CD4-positive, alpha-beta T cell (primary cell): Measurements from ENCODE around the gene SETBP1. TPM values are rescaled to one million over a fixed set of nuclear protein-coding genes. Genes with fewer than 3 reads are reported as not detected.

Experiments used
- ATAC-seq: fragments of 200-7000 bp; cut with Tn5 transposase; one replicate; pipeline ENCODE4 v1.10.0; 2022; ENCODE audit warnings: mild to moderate bottlenecking; ENCODE audit not compliant: poor library complexity
- CTCF ChIA-PET: fragments of 350-600 bp; sonication (Branson Sonifier 250); formaldehyde crosslinking; loops from one replicate; lab custom pipeline; 2021; ENCODE audit warnings: antibody characterized with exemption, inconsistent platforms; lab: Charles Lee
- POLR2A ChIA-PET: fragments of 350-600 bp; sonication (Branson Sonifier 250); formaldehyde crosslinking; loops from one replicate; lab custom pipeline; 2021; ENCODE audit warnings: antibody characterized with exemption, inconsistent platforms; lab: Charles Lee
- DNase-seq, 14 experiments: peaks; one replicate each; pipeline ENCODE4 v3.0.0-alpha.2; 2013 to 2020; ENCODE audit warnings: mixed read lengths in 2 of 14
- H3K27ac ChIP-seq, 2 donors: one replicate each; pipeline versions ENCODE4 v1.5.1 to v1.7.0; 2013; ENCODE audit warnings: low read length in 2 of 2, low read depth in 1 of 2, mild to moderate bottlenecking in 1 of 2
- H3K27me3 ChIP-seq, 2 experiments: 1 replicate in 1 of 2; 2 replicates in 1 of 2; pipeline versions ENCODE4 v1.6.1 to v1.7.0; 2013; ENCODE audit warnings: low read length in 2 of 2, control low read depth in 1 of 2, mild to moderate bottlenecking in 1 of 2, moderate library complexity in 1 of 2; ENCODE audit not compliant: insufficient read depth in 2 of 2, control insufficient read depth in 1 of 2
- H3K36me3 ChIP-seq: one replicate; pipeline ENCODE4 v1.6.1; 2013; ENCODE audit warnings: low read length, control low read depth; ENCODE audit not compliant: insufficient read depth
- H3K4me1 ChIP-seq: one replicate; pipeline ENCODE4 v1.6.1; 2013; ENCODE audit warnings: low read length, control low read depth; ENCODE audit not compliant: insufficient read depth
- H3K4me3 ChIP-seq: one replicate; pipeline ENCODE4 v1.5.1; 2013; ENCODE audit warnings: mild to moderate bottlenecking, low read length, moderate library complexity
- H3K9me3 ChIP-seq, 2 experiments: 1 replicate in 1 of 2; 2 replicates in 1 of 2; pipeline versions ENCODE4 v1.6.1 to v1.7.0; 2013; ENCODE audit warnings: low read length in 2 of 2, mild to moderate bottlenecking in 2 of 2, control low read depth in 1 of 2, moderate library complexity in 1 of 2; ENCODE audit not compliant: control insufficient read depth in 1 of 2, insufficient read depth in 1 of 2
- H3K27ac Mint-ChIP-seq: one replicate; pipeline ENCODE4 v1.8.0; 2020; ENCODE audit warnings: mixed read lengths
- H3K27me3 Mint-ChIP-seq: one replicate; pipeline ENCODE4 v1.8.0; 2021; ENCODE audit warnings: mixed read lengths
- H3K36me3 Mint-ChIP-seq: one replicate; pipeline ENCODE4 v1.8.0; 2021; ENCODE audit warnings: low read depth, mixed read lengths
- H3K4me1 Mint-ChIP-seq: one replicate; pipeline ENCODE4 v1.8.0; 2021; ENCODE audit warnings: low read depth, mixed read lengths
- H3K4me3 Mint-ChIP-seq: one replicate; pipeline ENCODE4 v1.8.0; 2020; ENCODE audit warnings: mild to moderate bottlenecking, mixed read lengths
- H3K9me3 Mint-ChIP-seq: one replicate; pipeline ENCODE4 v1.8.0; 2020; ENCODE audit warnings: mixed read lengths
- CTCF ChIP-seq: fragments of 200-600 bp; IDR thresholded peaks from one replicate; pipeline ENCODE4 v1.8.0; 2022; ENCODE audit warnings: antibody characterized with exemption, mild to moderate bottlenecking
- intact Hi-C, 2 experiments: fragments of 100-400 bp; cut with DNase I in 1 of 2; cut with micrococcal nuclease in 1 of 2; formaldehyde crosslinking; loops; one replicate each; pipeline versions ENCODE4 v1.15.1 to v1.9.0; 2023 to 2025; cut with DNase I, micrococcal nuclease
- total RNA-seq, 174 experiments: library from RNA in 2 of 174; stranded (reverse) in 2 of 174; gene quantifications; one replicate each; pipeline ENCODE4 v1.2.3 and lab custom pipeline; 2021 to 2026

Gene SETBP1
- total RNA-seq, 2 experiments from 2014 or later = 0.25 to 0.41 TPM

GRCh38 chr18:45104049-45104395 lies 423.3 kb downstream of the SETBP1 start:
- H3K4me1 Mint-ChIP-seq = no peaks in the 10 kb centered on the region
- H3K9me3 Mint-ChIP-seq = no peaks in the 10 kb centered on the region
- ATAC-seq (no peak), DNase-seq (no peak)
- no peak overlapping the region for H3K4me3 ChIP-seq
- intact Hi-C loops = no loop called here
- no peak for TF ChIP-seq CTCF
- H3K36me3 ChIP-seq = no peaks in the 10 kb centered on the region
- CTCF ChIA-PET = no interaction called here
- peaks cover 5% of the 10 kb centered on the region for H3K27me3 Mint-ChIP-seq
- POLR2A ChIA-PET = interaction anchor here (0.7 kb wide), 1 partner anchor 18 kb away, joined by 3 read pairs; no protein-coding TSS in a partner anchor
- H3K27ac Mint-ChIP-seq = no peak overlapping the region
- no peaks in the 10 kb centered on the region for H3K4me1 ChIP-seq
- no peak overlapping the region for H3K4me3 Mint-ChIP-seq
- H3K36me3 Mint-ChIP-seq = no peaks in the 10 kb centered on the region
- no peaks in the 10 kb centered on the region for H3K27me3 ChIP-seq
- H3K27ac ChIP-seq = no peak overlapping the region
- H3K9me3 ChIP-seq = no peaks in the 10 kb centered on the region

GRCh38 chr18:45106331-45106774 lies 425.7 kb downstream of the SETBP1 start:
- TF ChIP-seq CTCF = no peak
- ChIA-PET POLR2A (no interaction called here), CTCF (no interaction called here)
- Histone ChIP-seq H3K4me3 (no peak overlapping the region), H3K4me1 (no peaks in the 10 kb centered on the region), H3K27me3 (no peaks in the 10 kb centered on the region), H3K36me3 (no peaks in the 10 kb centered on the region), H3K27ac (no peak overlapping the region), H3K9me3 (no peaks in the 10 kb centered on the region)
- intact Hi-C loops = no loop called here
- DNase-seq = peak in 3 of 14 experiments; percentile 31 to 71 (median 35)
- no peak for ATAC-seq
- no peak overlapping the region for H3K4me3 Mint-ChIP-seq
- no peaks in the 10 kb centered on the region for H3K9me3 Mint-ChIP-seq
- no peaks in the 10 kb centered on the region for H3K36me3 Mint-ChIP-seq
- no peak overlapping the region for H3K27ac Mint-ChIP-seq
- H3K27me3 Mint-ChIP-seq = peaks cover 5% of the 10 kb centered on the region
- no peaks in the 10 kb centered on the region for H3K4me1 Mint-ChIP-seq

- H3K36me3 ChIP-seq = no peaks in the 10 kb centered on the region
- Mint-ChIP-seq H3K36me3 (no peaks in the 10 kb centered on the region), H3K9me3 (no peaks in the 10 kb centered on the region), H3K4me1 (no peaks in the 10 kb centered on the region), H3K27me3 (peaks cover 5% of the 10 kb centered on the region), H3K4me3 (no peak overlapping the region), H3K27ac (no peak overlapping the region)
- ATAC-seq (no peak), DNase-seq (no peak)
- no peaks in the 10 kb centered on the region for H3K9me3 ChIP-seq
- no peak overlapping the region for H3K4me3 ChIP-seq
- ChIA-PET CTCF (no interaction called here), POLR2A (no interaction called here)
- intact Hi-C loops = no loop called here
- H3K4me1 ChIP-seq = no peaks in the 10 kb centered on the region
- H3K27me3 ChIP-seq = no peaks in the 10 kb centered on the region
- no peak for TF ChIP-seq CTCF
- no peak overlapping the region for H3K27ac ChIP-seq
Measured at GRCh38 chr18:45107425-45107824, 426.7 kb downstream of the SETBP1 start.
